Gastroesophageal sphincter (tissue), 3 donors: ENCODE results near the gene ZC2HC1B.

Experiments used
- CTCF ChIP-seq, 4 experiments: fragments of 200-600 bp in 2 of 4; fragments of 450-650 bp in 2 of 4; sonication (generic) in 1 of 4; IDR thresholded peaks; one replicate each; pipeline ENCODE4 v1.5.1; 2017 to 2019; ENCODE audit warnings: antibody characterized with exemption in 4 of 4, mild to moderate bottlenecking in 2 of 4, moderate library complexity in 2 of 4
- EP300 ChIP-seq: sonication (generic); formaldehyde crosslinking; IDR thresholded peaks from one replicate; pipeline ENCODE4 v1.6.1; 2017; ENCODE audit warnings: antibody characterized with exemption, mild to moderate bottlenecking
- POLR2A ChIP-seq, 2 donors: fragments of 450-650 bp; IDR thresholded peaks; one replicate each; pipeline ENCODE4 v1.6.1; 2017; ENCODE audit warnings: antibody characterized with exemption in 2 of 2, mild to moderate bottlenecking in 2 of 2, moderate library complexity in 1 of 2
- POLR2AphosphoS5 ChIP-seq: sonication (generic); formaldehyde crosslinking; IDR thresholded peaks from one replicate; pipeline ENCODE4 v1.6.1; 2017; ENCODE audit warnings: antibody characterized with exemption

GRCh38 chr6:143980921-143981320 is 116.6 kb downstream of the ZC2HC1B start:
- TF ChIP-seq EP300 (no peak), POLR2A (IDR thresholded peaks at IDR 0.05) (no peak), CTCF (IDR thresholded peaks at IDR 0.05) (no peak), POLR2AphosphoS5 (no peak)
